HG02642 (cell line): ENCODE results near the gene KCNK4.

ENCODE experiments used
- ATAC-seq: cut with Tn5 transposase; IDR thresholded peaks from one replicate; pipeline ENCODE4 v1.9.1; 2021; ENCODE audit warnings: mild to moderate bottlenecking; ENCODE audit not compliant: unreplicated experiment, poor library complexity

KCNK4 gene

GRCh38 chr11:64340671-64341335 is 49.7 kb downstream of the KCNK4 start:
- ATAC-seq: peak; percentile 45

GRCh38 chr11:64341429-64341828 is 50.3 kb downstream of the KCNK4 start:
- no peak for ATAC-seq

- ATAC-seq: no peak
These were observed 51.0 kb downstream of the KCNK4 start for GRCh38 chr11:64341851-64342791.

- ATAC-seq: no peak
These were observed 52.0 kb downstream of the KCNK4 start for GRCh38 chr11:64342869-64343745.

GRCh38 chr11:64343767-64344559 is 52.9 kb downstream of the KCNK4 start:
- no peak for ATAC-seq

- no peak for ATAC-seq
These were observed 53.7 kb downstream of the KCNK4 start for GRCh38 chr11:64344787-64345186.

- ATAC-seq: no peak
These were observed 56.2 kb downstream of the KCNK4 start for GRCh38 chr11:64347193-64347867.

- no peak for ATAC-seq
These were observed 57.4 kb downstream of the KCNK4 start for GRCh38 chr11:64348383-64349024.

- ATAC-seq: no peak
These were observed 57.9 kb downstream of the KCNK4 start for GRCh38 chr11:64349025-64349387.

GRCh38 chr11:64349404-64349803 is 58.3 kb downstream of the KCNK4 start:
- no peak for ATAC-seq
